Inflammatory macrophage treated with lipopolysaccharide for 1 hour (primary cell): ENCODE results near the gene TERB1.

Source experiments
- DNase-seq, 2 donors: peaks; one replicate each; pipeline ENCODE4 v3.0.0-alpha.2; 2020 to 2022

TERB1 gene

DNA sequence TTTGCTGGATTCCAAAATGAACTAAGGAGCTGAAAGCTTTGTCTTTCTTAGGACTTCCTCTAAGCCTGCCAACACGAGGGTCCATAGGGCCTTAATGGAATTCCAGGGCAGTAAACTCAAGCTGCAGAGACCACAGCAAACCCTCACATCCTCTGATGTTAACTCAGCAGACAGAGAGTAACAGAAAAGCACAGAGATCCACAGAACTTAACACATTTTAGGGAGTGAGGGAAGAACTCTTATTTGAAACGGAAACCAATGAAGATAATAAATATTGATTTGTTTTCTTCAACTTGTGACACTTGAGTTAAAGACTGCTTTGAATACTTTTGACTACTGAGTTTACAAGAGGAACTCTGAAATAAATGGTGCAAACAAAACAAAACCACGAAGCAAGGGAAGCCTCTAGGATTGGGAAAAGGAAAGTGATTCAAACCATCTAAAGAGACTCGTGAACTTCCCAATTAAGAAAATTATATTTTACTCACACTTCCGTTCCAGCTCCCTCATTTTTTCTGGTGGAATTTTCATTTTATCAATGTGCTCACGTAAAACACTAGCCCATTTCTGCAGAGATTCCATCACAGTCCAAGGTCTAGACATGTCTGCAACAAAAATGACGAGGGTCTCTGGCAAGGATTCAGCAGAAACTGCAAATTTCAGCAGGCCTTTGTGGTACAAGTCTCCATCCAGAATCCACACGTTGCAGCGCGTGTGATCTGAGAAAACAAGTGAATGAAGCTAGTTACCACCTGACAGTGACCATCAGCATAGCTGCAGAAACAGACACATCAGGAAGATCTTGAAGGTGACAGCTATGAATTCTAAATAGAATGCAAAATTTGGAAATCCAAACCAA is 59.2 kb downstream of the TERB1 start:
- peak; percentile 33 to 53 for DNase-seq

DNA sequence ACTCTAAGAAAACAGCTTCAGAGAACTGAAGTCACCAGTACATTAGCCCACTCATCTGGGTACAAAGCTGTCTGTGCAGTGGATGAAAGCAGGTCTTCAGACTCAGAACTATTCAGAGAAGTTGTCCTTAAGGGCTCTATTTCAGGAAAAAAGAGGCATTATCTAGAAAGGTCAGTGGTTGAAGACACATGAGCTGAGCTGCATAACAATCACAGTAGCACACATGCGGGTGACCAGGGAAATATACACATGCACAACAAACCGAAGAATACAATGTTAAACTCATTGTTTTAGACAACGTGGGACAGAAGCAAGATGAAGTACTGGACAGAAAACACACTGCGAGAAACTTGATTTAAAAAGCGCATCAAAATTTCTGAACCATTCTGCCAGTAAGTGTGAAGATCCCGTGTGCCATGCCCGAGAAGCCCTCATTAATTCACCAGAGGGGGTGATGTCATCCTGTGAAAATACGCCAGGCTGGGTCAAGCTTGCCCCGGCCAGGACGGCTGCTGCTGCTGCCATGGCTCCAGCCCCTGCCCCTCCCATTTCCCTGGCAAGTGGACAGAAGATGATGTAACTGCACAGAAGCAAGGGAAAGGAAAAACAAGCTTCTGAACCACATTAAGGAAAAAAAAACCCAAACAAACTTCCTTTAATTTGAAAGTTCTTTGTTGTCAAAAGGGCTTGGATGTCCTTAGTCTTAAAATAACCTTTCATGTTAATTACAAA is 60.0 kb downstream of the TERB1 start:
- peak; percentile 68 to 72 for DNase-seq

DNA sequence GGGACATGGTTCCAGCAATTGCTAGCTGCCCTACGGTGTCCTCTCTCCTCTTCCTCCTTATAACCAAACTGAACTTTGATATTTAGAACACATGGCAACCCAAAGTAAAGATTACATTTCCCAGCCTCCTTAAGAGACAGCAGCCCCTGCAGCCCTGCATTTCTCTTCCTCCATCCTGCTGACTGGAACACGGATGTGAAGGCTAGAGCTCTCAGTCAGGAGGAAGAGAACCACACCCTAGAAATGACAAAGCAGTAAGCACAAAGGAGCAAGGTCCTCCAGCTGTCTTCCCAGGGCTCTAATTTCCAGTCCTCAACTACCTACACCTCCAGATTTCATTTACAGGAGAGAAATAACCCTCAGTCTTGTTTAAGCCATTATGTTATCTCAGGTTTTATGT is 60.9 kb downstream of the TERB1 start:
- peak; percentile 35 to 47 for DNase-seq

DNA sequence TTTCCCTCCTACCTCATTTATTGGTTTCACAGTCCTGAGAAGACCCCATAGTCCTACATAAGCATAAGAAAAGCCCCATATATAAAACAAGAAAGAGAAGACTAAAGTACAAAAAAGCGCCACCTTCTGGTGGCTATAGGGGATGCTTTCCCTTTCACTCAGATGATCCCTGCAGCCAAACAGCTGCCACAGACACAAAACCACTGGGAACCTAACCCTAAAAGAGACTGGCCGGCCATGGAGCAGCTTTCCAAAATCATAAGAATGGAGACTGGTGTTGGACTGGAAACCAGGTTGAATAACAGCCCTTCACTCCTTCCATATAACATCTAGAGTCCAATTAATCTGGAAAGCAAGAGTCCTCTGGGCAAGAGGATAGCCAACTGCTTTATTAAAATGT is 61.4 kb downstream of the TERB1 start:
- DNase-seq: peak; percentile 24 to 60

DNA sequence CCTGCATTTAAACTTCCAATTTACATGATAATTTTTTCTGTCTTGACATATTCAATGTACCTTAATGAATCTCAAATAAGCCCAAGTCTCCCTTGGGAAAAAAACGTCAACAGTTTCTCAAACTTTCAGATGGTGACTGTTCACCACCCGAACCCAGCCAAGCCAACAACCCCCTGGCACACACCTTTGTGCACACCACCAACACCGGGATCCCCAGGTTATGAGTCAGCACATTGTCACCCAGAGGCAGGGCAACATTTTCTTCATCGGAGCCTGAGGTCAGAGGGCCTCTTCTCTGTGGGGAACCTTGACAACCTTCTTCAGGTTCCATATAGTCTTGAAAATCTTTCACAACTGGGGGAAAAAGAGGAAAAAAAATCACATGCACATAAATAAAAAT is 65.5 kb downstream of the TERB1 start:
- DNase-seq: no peak

DNA sequence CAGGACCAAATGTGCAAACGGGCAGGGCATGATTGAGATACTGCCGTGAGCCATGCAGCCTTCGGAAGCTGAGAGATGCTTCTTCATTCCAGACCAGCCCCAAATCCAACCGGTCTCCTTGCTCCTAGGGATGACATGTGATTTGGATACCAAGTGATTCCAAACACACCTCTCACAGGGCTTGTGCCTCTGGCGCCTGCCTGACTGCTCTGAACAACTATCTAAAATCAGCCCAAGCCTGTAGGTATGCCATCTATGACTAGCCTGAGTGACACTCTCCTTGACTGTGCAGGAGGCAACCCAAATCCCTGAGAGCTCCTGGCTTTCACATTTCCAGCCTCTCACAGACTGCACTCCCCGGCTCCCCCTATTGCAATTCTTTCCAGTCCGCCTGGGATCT is 70.3 kb downstream of the TERB1 start:
- no peak for DNase-seq

DNA sequence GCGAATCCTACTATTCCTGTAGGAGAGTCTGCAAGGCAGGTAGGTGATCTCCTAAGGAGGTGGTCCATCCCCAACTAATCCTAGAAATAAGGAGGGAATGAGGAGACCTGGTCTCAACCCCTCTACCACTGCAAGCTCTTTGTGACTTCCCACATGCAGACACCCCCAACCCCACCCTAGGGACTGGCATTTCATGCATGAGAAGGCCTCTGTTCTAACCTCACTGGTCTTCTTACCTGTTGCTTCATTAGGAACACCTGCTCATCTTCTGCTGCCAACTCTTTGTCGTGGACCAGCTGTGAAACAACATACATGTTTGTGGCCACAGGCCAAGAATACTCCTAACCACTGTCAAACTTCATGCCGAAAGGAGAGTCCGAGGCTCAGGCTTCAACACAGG is 72.6 kb downstream of the TERB1 start:
- DNase-seq: no peak

DNA sequence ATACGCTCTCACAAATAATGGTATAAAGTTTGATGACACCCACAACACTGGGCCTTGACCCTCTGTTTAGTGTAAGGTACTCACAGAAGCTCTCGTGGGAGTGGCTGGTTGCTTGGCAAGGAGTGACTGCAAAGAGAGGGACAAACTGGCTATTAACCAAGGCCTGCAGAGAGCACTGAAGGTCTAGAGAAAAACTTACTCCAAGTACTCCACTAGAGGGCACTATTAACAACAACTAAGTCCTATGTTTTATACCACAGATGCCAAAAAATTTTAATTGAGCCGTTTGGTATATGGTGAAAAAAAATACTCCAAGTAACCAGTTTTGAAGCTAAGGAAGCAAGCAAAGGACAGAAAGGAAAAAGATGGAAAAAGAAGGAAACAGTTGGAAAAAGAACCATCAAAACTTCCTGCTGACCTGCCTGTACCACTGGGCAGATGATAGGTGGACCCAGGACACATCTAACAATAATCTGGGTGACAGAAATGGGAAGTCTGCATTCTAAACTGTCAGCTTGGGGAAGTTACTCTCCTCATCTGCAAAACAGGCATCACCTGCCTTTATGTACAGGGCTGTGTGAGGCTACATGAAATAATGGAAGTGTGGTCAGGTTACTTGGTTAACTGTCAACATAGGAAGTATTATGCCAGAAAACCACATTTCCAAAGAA is 73.1 kb downstream of the TERB1 start:
- DNase-seq: peak; percentile 45 to 68

DNA sequence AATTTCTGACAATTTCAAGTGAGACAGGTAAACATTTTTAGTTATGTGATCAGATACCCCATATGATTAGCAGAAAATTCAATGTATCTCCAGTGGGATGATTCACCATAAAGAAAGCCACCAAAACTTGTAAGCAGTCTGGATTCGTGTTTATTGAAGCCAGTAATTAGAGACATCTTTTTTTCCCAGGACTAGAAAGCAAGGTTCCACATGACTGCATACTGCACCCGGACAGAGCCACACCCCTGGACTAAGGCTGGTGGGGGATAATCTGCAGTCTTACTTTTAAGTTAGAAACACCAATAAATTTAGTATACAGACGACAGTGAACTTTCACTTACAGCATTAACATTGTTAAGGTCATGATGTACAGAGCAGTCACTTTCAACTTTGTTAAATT is 80.6 kb downstream of the TERB1 start:
- no peak for DNase-seq

DNA sequence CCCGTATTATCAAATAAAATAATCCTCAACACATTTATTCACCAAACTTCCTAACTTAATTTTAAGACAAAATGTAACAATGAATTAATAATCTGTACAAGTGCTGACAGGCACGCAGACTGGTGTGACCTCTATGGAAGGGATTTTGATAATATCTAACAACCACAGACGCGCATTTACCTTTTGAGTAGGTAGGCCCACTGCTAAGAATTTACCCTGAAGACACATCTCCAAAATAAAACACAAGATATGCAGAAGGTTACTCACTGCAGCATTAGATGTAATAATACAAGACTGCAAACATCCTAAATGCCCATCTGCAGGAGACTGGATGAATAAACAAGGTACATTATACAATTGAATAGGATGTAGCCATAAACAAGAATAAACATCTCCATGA is 82.1 kb downstream of the TERB1 start:
- no peak for DNase-seq

DNA sequence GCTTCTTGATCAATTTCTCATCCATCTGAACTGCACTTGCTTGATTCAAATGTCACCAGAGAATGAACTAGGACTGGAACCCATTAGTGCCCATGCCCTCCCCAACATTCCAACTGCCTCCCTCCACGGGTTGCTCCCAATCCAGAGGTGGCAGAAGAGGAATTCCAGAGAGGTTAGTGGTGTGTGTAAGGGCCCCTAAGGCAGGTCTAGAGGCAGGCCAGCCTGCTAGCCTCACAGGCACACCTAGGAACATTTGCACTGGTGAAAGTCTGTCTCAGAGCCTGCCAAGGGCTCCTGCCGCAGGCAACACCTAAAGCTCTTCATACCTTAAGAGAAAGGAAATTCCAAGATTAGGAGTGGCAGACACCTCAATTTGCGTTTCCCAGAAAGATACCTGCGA is 83.6 kb downstream of the TERB1 start:
- DNase-seq: no peak

DNA sequence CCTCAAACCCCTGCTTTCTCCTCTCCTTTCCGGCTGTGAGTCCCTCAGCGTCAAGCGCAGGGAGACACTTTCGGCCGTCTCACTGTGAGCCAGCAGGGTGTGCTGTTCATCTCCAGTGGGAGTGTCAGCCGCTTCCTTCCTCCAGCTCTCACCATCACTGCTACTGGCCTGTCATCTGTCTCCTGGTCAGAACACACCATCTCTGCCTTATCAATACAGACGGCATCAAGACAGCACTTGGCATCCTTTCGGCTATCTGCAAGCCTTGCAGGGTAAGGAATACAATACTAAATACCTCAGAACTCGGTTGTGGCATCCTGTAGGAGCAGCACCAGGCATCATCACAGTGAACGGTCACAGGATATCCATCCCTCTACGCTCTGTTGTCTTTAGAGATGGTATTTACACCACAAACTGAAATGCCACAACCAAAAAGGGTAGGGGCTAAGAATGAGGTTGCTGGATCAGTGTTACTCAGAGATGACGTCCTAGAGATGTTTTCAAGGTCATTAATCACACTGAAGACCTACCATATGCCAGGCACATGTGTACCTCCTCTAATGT is 84.2 kb downstream of the TERB1 start:
- DNase-seq: peak; percentile 29 to 49

DNA sequence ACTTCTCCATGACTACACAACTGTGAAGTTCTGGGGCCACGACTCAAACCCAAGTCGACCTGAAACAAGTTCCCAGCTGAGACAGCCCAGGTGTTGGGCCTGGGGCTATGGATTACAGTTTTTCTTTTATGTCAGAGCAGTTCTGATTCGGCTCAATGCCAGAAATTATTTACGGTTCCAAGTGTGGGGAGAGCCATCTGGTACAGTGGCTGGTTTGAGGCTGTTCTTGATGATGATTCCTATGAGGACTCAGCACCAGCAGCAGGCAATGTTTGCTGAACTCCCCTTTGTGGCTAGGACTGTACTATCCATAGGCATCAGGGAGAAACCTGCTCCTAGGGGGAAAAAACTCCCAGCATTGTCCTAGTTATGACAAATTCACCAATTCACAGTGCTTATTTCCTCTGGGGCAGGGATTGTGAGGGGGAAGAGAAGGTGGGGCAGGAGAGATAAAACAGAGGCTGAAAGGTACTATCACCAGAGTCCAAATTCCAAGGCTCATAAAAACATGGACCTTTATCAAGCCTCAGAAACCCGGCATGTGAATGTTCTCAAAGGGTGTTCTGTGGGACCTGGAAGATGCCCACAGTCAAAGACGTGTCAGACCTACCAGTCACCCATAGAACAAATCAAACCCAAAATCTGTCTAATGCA is 86.6 kb downstream of the TERB1 start:
- DNase-seq: no peak

DNA sequence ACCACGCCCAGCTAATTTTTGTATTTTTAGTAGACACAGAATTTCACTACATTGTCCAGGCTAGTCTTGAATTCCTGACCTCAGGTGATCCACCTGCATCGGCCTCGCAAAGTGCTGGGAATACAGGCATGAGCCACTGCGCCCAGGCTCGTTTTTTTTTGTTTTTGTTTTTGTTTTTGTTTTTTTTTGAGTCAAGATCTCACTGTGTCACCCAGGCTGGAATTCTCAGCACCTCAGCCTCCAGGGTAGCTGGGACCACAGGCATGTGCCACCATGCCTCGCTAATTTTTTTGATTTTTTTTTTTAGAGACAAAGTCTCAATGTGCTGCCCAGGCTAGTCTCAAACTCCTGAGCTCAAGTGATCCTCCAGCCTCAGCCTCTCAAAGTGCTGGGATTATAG is 87.3 kb downstream of the TERB1 start:
- no peak for DNase-seq

DNA sequence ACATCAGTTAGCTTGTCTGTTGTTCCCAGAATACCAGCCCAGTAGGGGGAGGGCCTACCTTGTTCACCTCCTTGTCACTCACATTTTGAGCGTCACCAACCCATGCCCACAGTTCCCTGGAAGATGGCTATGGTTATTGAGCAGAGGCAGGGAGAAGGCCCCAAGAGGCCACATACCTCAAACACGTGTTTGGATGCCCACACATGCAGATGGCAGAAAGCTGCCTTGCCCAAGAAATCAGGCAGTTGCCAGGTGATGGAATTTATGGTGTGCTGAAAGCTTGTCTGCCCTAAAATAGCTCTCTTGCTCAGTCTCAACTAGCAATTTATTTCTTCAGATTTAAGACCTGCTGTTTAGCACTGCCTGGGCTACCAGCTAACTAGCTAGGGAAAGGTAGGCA is 88.3 kb downstream of the TERB1 start:
- DNase-seq: no peak

DNA sequence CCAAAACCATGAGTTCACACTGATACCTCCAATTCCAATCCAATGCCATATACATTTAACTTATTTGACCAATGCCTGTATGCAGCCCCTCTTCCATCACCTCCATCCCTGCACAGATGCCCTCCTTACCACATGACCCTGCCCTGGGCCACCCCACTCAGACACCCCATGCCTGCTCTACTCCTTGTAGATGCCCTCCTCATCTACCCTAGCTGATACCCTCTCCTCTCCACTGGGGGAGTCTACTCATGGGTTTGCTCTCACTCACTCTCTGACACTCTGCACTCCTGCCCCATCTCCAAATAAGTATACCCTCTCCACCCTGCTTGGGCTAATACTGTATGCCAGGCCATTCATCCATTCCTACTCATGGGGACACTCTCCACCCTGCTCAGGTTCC is 88.9 kb downstream of the TERB1 start:
- no peak for DNase-seq

DNA sequence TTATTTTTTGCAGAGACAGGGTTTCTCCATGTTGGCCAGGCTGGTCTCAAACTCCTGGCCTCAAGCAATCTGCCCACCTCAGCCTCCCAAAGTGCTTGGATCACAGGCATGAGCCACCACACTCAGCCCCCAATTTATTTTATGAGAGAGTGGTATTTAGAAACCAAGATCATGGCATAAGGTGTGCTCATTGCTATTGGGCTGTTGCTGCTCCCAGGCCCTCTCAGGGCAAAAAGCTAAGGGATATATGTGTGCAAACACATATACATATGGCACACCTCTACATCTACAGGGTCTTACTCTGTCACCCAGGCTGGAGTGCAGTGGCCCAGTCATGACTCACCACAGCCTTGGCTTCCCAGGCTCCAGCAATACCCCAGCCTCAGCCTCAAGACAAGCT is 89.8 kb downstream of the TERB1 start:
- no peak for DNase-seq

DNA sequence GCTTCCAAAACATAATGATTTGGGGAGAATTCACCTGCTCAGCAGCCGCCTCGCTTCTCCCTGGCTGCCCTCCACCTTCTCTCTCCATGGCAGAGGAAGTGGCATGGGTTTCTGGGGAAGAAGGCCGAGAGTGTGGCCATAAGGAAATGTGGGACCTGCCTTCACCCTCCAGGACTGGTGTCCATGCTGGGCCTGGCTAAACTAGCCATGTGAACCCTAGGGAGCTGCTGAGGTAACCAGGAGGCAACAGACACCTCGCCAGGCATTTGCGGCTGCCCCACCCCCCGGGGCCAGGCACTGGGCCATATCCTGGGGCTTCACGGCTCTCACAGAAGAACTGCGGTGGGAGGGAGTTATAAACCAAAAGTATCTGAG is 94.9 kb downstream of the TERB1 start:
- DNase-seq: no peak

DNA sequence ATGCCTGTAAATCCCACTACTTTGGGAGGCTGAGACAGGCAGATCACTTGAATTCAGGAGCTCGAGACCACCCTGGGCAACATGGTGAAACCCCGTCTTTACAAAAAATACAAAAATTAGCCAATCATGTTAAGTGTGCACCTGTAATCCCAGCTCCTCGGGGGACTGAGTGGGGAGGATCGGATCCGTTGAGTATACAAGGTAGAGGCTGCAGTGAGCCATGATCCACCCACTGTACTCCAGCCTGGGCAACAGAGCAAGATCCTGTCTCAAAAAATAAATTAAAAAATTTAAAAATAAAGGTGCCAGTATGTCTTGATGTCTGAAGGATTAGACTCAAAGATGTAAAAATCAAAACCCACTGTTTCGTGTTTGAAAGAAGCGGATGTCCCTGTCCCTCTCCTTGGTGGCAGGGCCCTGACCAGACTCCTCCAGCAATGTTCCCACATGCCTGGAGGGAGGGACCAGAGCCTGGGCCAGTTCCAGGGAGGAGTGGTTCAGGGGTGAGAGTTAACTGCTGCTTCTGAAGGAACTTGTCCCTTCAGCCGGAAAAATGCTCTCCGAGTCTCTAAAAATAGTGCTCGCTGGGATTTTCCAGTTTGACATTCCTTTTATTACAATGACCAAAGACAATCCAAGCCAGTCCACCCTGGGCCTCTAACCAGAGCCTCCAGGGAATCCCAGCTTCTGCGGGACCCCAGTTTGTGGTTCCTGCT is 95.4 kb downstream of the TERB1 start:
- no peak for DNase-seq
